GM12892 (cell line): ENCODE data around the gene ANK3.

ENCODE experiments used
- POLR2A ChIP-seq: IDR thresholded peaks from 2 replicates; pipeline ENCODE4 v1.6.1; 2011; ENCODE audit warnings: low read depth, low read length, control low read depth
- POLR2AphosphoS5 ChIP-seq: IDR thresholded peaks from 2 replicates; pipeline ENCODE4 v1.6.1; 2011; ENCODE audit warnings: low read depth, low read length, control low read depth
- TAF1 ChIP-seq: IDR thresholded peaks from 2 replicates; pipeline ENCODE4 v1.6.1; 2011; ENCODE audit warnings: low read depth, mild to moderate bottlenecking, control low read depth, low read length, borderline replicate concordance

DNA sequence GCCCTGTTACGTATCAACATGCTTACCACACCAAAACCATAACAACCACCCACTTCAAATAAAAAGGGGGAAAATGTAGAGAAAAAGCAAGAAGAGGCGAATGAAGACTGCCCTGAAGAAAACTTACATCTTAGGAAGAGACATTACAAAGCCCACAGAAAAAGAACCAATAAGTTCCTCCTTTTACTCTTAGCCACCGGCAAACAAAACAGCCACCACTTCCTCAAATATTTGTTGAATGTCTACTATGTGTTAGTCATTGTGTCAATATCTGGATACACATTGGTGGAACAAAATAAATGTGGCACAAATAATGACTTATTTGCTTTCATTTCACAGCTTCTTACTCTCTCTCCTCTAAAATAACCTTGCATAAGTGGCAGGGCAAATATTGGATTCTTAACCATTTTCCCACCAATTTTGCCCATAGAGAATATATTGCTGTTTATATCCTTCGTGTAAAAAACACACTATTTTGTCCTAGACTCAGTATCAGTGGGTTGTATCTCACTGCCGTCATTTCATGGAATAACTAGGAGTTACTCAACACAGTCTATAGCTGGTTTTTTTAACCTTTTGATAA lies 106.8 kb downstream of the ANK3 start:
- TF ChIP-seq POLR2A (no peak), POLR2AphosphoS5 (no peak), TAF1 (no peak)
